Measurements from ENCODE around the gene AP2S1. TPM values are rescaled to one million over a fixed set of nuclear protein-coding genes. Genes with fewer than 3 reads are reported as not detected.

Gene AP2S1
- total RNA-seq, 1 donor from 2014 or later: 50.1 TPM

- H3K9me3 ChIP-seq (ENCODE audit: control insufficient read depth in 3 of 3, low read length in 3 of 3): no peaks in the 10 kb centered on the region
These were observed 6.6 kb downstream of the AP2S1 start for GRCh38 chr19:46844067-46844489.

GRCh38 chr19:46842791-46843190 lies 7.9 kb downstream of the AP2S1 start:
- peaks cover 37 to 46% (median 41%) of the 10 kb centered on the region in 3 donors for H3K36me3 ChIP-seq (ENCODE audit: control insufficient read depth in 3 of 3, insufficient read depth in 3 of 3, low read length in 3 of 3)
- H3K27ac ChIP-seq (ENCODE audit: low read depth, low read length): no peak overlapping the region
- H3K27me3 ChIP-seq (ENCODE audit: control insufficient read depth in 3 of 3, insufficient read depth in 3 of 3, low read length in 3 of 3): no peaks in the 10 kb centered on the region
- no peak overlapping the region for H3K9ac ChIP-seq (ENCODE audit: low read depth in 1 of 3, low read length in 3 of 3)
- peaks cover 0 to 6% (median 0%) of the 10 kb centered on the region in 3 donors for H3K4me1 ChIP-seq (ENCODE audit: control insufficient read depth in 3 of 3, insufficient read depth in 3 of 3, low read length in 3 of 3)
- no peaks in the 10 kb centered on the region for H3K9me3 ChIP-seq (ENCODE audit: control insufficient read depth in 3 of 3, low read length in 3 of 3)
- H3K4me3 ChIP-seq (ENCODE audit: low read length in 3 of 3): no peak overlapping the region

More at GRCh38 chr19:46844067-46844489, 6.6 kb downstream of the AP2S1 start:
- Histone ChIP-seq H3K36me3 (ENCODE audit: control insufficient read depth in 3 of 3, insufficient read depth in 3 of 3, low read length in 3 of 3) (peaks cover 34 to 41% (median 36%) of the 10 kb centered on the region in 3 donors), H3K9ac (ENCODE audit: low read depth in 1 of 3, low read length in 3 of 3) (no peak overlapping the region), H3K4me1 (ENCODE audit: control insufficient read depth in 3 of 3, insufficient read depth in 3 of 3, low read length in 3 of 3) (peaks cover 0 to 6% (median 1%) of the 10 kb centered on the region in 3 donors), H3K27ac (ENCODE audit: low read depth, low read length) (no peak overlapping the region), H3K27me3 (ENCODE audit: control insufficient read depth in 3 of 3, insufficient read depth in 3 of 3, low read length in 3 of 3) (no peaks in the 10 kb centered on the region), H3K4me3 (ENCODE audit: low read length in 3 of 3) (no peak overlapping the region)

- Histone ChIP-seq H3K4me1 (ENCODE audit: control insufficient read depth in 3 of 3, insufficient read depth in 3 of 3, low read length in 3 of 3) (peaks cover 0 to 6% (median 0%) of the 10 kb centered on the region in 3 donors), H3K27ac (ENCODE audit: low read depth, low read length) (no peak overlapping the region), H3K4me3 (ENCODE audit: low read length in 3 of 3) (no peak overlapping the region)
These were observed 9.1 kb downstream of the AP2S1 start for GRCh38 chr19:46841458-46842083.

GRCh38 chr19:46840498-46840942 lies 10.1 kb downstream of the AP2S1 start:
- Histone ChIP-seq H3K4me1 (ENCODE audit: control insufficient read depth in 3 of 3, insufficient read depth in 3 of 3, low read length in 3 of 3) (peaks cover 0 to 6% (median 0%) of the 10 kb centered on the region in 3 donors), H3K36me3 (ENCODE audit: control insufficient read depth in 3 of 3, insufficient read depth in 3 of 3, low read length in 3 of 3) (peaks cover 34 to 39% (median 36%) of the 10 kb centered on the region in 3 donors), H3K27ac (ENCODE audit: low read depth, low read length) (no peak overlapping the region)

More at GRCh38 chr19:46841458-46842083, 9.1 kb downstream of the AP2S1 start:
- Histone ChIP-seq H3K9me3 (ENCODE audit: control insufficient read depth in 3 of 3, low read length in 3 of 3) (no peaks in the 10 kb centered on the region), H3K27me3 (ENCODE audit: control insufficient read depth in 3 of 3, insufficient read depth in 3 of 3, low read length in 3 of 3) (no peaks in the 10 kb centered on the region), H3K36me3 (ENCODE audit: control insufficient read depth in 3 of 3, insufficient read depth in 3 of 3, low read length in 3 of 3) (peaks cover 36 to 43% (median 38%) of the 10 kb centered on the region in 3 donors), H3K9ac (ENCODE audit: low read depth in 1 of 3, low read length in 3 of 3) (no peak overlapping the region)

GRCh38 chr19:46839752-46840497 lies 10.7 kb downstream of the AP2S1 start:
- Histone ChIP-seq H3K9me3 (ENCODE audit: control insufficient read depth in 3 of 3, low read length in 3 of 3) (no peaks in the 10 kb centered on the region), H3K4me1 (ENCODE audit: control insufficient read depth in 3 of 3, insufficient read depth in 3 of 3, low read length in 3 of 3) (peaks cover 0 to 6% (median 0%) of the 10 kb centered on the region in 3 donors), H3K36me3 (ENCODE audit: control insufficient read depth in 3 of 3, insufficient read depth in 3 of 3, low read length in 3 of 3) (peaks cover 34 to 39% (median 36%) of the 10 kb centered on the region in 3 donors), H3K9ac (ENCODE audit: low read depth in 1 of 3, low read length in 3 of 3) (no peak overlapping the region), H3K27me3 (ENCODE audit: control insufficient read depth in 3 of 3, insufficient read depth in 3 of 3, low read length in 3 of 3) (no peaks in the 10 kb centered on the region), H3K4me3 (ENCODE audit: low read length in 3 of 3) (no peak overlapping the region), H3K27ac (ENCODE audit: low read depth, low read length) (no peak overlapping the region)

More at GRCh38 chr19:46840498-46840942, 10.1 kb downstream of the AP2S1 start:
- H3K9me3 ChIP-seq (ENCODE audit: control insufficient read depth in 3 of 3, low read length in 3 of 3): no peaks in the 10 kb centered on the region
- peak overlapping the region in 1 of 3 donors; percentile 25 for H3K9ac ChIP-seq (ENCODE audit: low read depth in 1 of 3, low read length in 3 of 3)
- H3K27me3 ChIP-seq (ENCODE audit: control insufficient read depth in 3 of 3, insufficient read depth in 3 of 3, low read length in 3 of 3): no peaks in the 10 kb centered on the region
- H3K4me3 ChIP-seq (ENCODE audit: low read length in 3 of 3): no peak overlapping the region

- Histone ChIP-seq H3K4me3 (ENCODE audit: low read length in 3 of 3) (no peak overlapping the region), H3K27me3 (ENCODE audit: control insufficient read depth in 3 of 3, insufficient read depth in 3 of 3, low read length in 3 of 3) (no peaks in the 10 kb centered on the region), H3K9me3 (ENCODE audit: control insufficient read depth in 3 of 3, low read length in 3 of 3) (no peaks in the 10 kb centered on the region), H3K4me1 (ENCODE audit: control insufficient read depth in 3 of 3, insufficient read depth in 3 of 3, low read length in 3 of 3) (peaks cover 0 to 6% (median 0%) of the 10 kb centered on the region in 3 donors), H3K36me3 (ENCODE audit: control insufficient read depth in 3 of 3, insufficient read depth in 3 of 3, low read length in 3 of 3) (peaks cover 22 to 28% (median 23%) of the 10 kb centered on the region in 3 donors), H3K9ac (ENCODE audit: low read depth in 1 of 3, low read length in 3 of 3) (no peak overlapping the region), H3K27ac (ENCODE audit: low read depth, low read length) (no peak overlapping the region)
These were observed 12.5 kb downstream of the AP2S1 start for GRCh38 chr19:46838160-46838559.

GRCh38 chr19:46834984-46835383 lies 15.7 kb downstream of the AP2S1 start:
- no peak overlapping the region for H3K9ac ChIP-seq (ENCODE audit: low read depth in 1 of 3, low read length in 3 of 3)
- no peaks in the 10 kb centered on the region for H3K9me3 ChIP-seq (ENCODE audit: control insufficient read depth in 3 of 3, low read length in 3 of 3)
- H3K36me3 ChIP-seq (ENCODE audit: control insufficient read depth in 3 of 3, insufficient read depth in 3 of 3, low read length in 3 of 3): peaks cover 10 to 12% (median 12%) of the 10 kb centered on the region in 3 donors
- no peak overlapping the region for H3K27ac ChIP-seq (ENCODE audit: low read depth, low read length)
- H3K27me3 ChIP-seq (ENCODE audit: control insufficient read depth in 3 of 3, insufficient read depth in 3 of 3, low read length in 3 of 3): no peaks in the 10 kb centered on the region
- H3K4me3 ChIP-seq (ENCODE audit: low read length in 3 of 3): no peak overlapping the region
- no peaks in the 10 kb centered on the region for H3K4me1 ChIP-seq (ENCODE audit: control insufficient read depth in 3 of 3, insufficient read depth in 3 of 3, low read length in 3 of 3)

GRCh38 chr19:46834121-46834520 lies 16.5 kb downstream of the AP2S1 start:
- no peak overlapping the region for H3K9ac ChIP-seq (ENCODE audit: low read depth in 1 of 3, low read length in 3 of 3)

GRCh38 chr19:46830864-46831263 lies 19.8 kb downstream of the AP2S1 start:
- Histone ChIP-seq H3K9me3 (ENCODE audit: control insufficient read depth in 3 of 3, low read length in 3 of 3) (no peaks in the 10 kb centered on the region), H3K27me3 (ENCODE audit: control insufficient read depth in 3 of 3, insufficient read depth in 3 of 3, low read length in 3 of 3) (no peaks in the 10 kb centered on the region), H3K4me1 (ENCODE audit: control insufficient read depth in 3 of 3, insufficient read depth in 3 of 3, low read length in 3 of 3) (peaks cover 3 to 5% (median 3%) of the 10 kb centered on the region in 3 donors), H3K9ac (ENCODE audit: low read depth in 1 of 3, low read length in 3 of 3) (no peak overlapping the region), H3K27ac (ENCODE audit: low read depth, low read length) (no peak overlapping the region), H3K4me3 (ENCODE audit: low read length in 3 of 3) (no peak overlapping the region), H3K36me3 (ENCODE audit: control insufficient read depth in 3 of 3, insufficient read depth in 3 of 3, low read length in 3 of 3) (no peaks in the 10 kb centered on the region)

More at GRCh38 chr19:46834121-46834520, 16.5 kb downstream of the AP2S1 start:
- no peaks in the 10 kb centered on the region for H3K4me1 ChIP-seq (ENCODE audit: control insufficient read depth in 3 of 3, insufficient read depth in 3 of 3, low read length in 3 of 3)
- H3K27me3 ChIP-seq (ENCODE audit: control insufficient read depth in 3 of 3, insufficient read depth in 3 of 3, low read length in 3 of 3): no peaks in the 10 kb centered on the region
- no peak overlapping the region for H3K4me3 ChIP-seq (ENCODE audit: low read length in 3 of 3)
- no peaks in the 10 kb centered on the region for H3K9me3 ChIP-seq (ENCODE audit: control insufficient read depth in 3 of 3, low read length in 3 of 3)
- no peak overlapping the region for H3K27ac ChIP-seq (ENCODE audit: low read depth, low read length)
- peaks cover 4 to 7% (median 6%) of the 10 kb centered on the region in 3 donors for H3K36me3 ChIP-seq (ENCODE audit: control insufficient read depth in 3 of 3, insufficient read depth in 3 of 3, low read length in 3 of 3)

GRCh38 chr19:46828484-46828883 lies 22.2 kb downstream of the AP2S1 start:
- Histone ChIP-seq H3K27me3 (ENCODE audit: control insufficient read depth in 3 of 3, insufficient read depth in 3 of 3, low read length in 3 of 3) (no peaks in the 10 kb centered on the region), H3K27ac (ENCODE audit: low read depth, low read length) (no peak overlapping the region), H3K36me3 (ENCODE audit: control insufficient read depth in 3 of 3, insufficient read depth in 3 of 3, low read length in 3 of 3) (no peaks in the 10 kb centered on the region), H3K9ac (ENCODE audit: low read depth in 1 of 3, low read length in 3 of 3) (no peak overlapping the region), H3K4me1 (ENCODE audit: control insufficient read depth in 3 of 3, insufficient read depth in 3 of 3, low read length in 3 of 3) (peaks cover 3 to 5% (median 3%) of the 10 kb centered on the region in 3 donors), H3K4me3 (ENCODE audit: low read length in 3 of 3) (no peak overlapping the region), H3K9me3 (ENCODE audit: control insufficient read depth in 3 of 3, low read length in 3 of 3) (no peaks in the 10 kb centered on the region)
